GM18499 (cell line): ENCODE measurements around the gene KRT4.

ENCODE experiments used
- ATAC-seq: cut with Tn5 transposase; IDR thresholded peaks from one replicate; pipeline ENCODE4 v1.9.1; 2021; ENCODE audit warnings: moderate number of reproducible peaks; ENCODE audit not compliant: insufficient read depth, unreplicated experiment

Gene KRT4

GRCh38 chr12:52823761-52824450 is 10.0 kb upstream of the KRT4 start:
- no peak for ATAC-seq

- no peak for ATAC-seq
Measured at GRCh38 chr12:52822771-52823510, 9.0 kb upstream of the KRT4 start.

- no peak for ATAC-seq
Measured at GRCh38 chr12:52821826-52822660, 8.1 kb upstream of the KRT4 start.

GRCh38 chr12:52821071-52821730 is 7.3 kb upstream of the KRT4 start:
- ATAC-seq = no peak

GRCh38 chr12:52820521-52820920 is 6.6 kb upstream of the KRT4 start:
- ATAC-seq = no peak

- ATAC-seq = no peak
Measured at GRCh38 chr12:52819731-52820510, 6.0 kb upstream of the KRT4 start.

- no peak for ATAC-seq
Measured at GRCh38 chr12:52818887-52819420, 5.0 kb upstream of the KRT4 start.

GRCh38 chr12:52818388-52818787 is 4.5 kb upstream of the KRT4 start:
- ATAC-seq = no peak

- ATAC-seq = no peak
Measured at GRCh38 chr12:52817699-52818238, 3.9 kb upstream of the KRT4 start.

GRCh38 chr12:52817003-52817698 is 3.2 kb upstream of the KRT4 start:
- ATAC-seq = no peak

- no peak for ATAC-seq
Measured at GRCh38 chr12:52815676-52816588, 2.0 kb upstream of the KRT4 start.

- ATAC-seq = no peak
Measured at GRCh38 chr12:52815161-52815560, 1.2 kb upstream of the KRT4 start.

- no peak for ATAC-seq
Measured at GRCh38 chr12:52814710-52815155, 817 bp upstream of the KRT4 start.

GRCh38 chr12:52813203-52813819 is 605 bp downstream of the KRT4 start:
- no peak for ATAC-seq

- ATAC-seq = no peak
Measured at GRCh38 chr12:52812749-52813148, 1.2 kb downstream of the KRT4 start.

GRCh38 chr12:52812073-52812400 is 1.9 kb downstream of the KRT4 start:
- no peak for ATAC-seq
